Measurements from ENCODE around the gene FAM24B.

DNA sequence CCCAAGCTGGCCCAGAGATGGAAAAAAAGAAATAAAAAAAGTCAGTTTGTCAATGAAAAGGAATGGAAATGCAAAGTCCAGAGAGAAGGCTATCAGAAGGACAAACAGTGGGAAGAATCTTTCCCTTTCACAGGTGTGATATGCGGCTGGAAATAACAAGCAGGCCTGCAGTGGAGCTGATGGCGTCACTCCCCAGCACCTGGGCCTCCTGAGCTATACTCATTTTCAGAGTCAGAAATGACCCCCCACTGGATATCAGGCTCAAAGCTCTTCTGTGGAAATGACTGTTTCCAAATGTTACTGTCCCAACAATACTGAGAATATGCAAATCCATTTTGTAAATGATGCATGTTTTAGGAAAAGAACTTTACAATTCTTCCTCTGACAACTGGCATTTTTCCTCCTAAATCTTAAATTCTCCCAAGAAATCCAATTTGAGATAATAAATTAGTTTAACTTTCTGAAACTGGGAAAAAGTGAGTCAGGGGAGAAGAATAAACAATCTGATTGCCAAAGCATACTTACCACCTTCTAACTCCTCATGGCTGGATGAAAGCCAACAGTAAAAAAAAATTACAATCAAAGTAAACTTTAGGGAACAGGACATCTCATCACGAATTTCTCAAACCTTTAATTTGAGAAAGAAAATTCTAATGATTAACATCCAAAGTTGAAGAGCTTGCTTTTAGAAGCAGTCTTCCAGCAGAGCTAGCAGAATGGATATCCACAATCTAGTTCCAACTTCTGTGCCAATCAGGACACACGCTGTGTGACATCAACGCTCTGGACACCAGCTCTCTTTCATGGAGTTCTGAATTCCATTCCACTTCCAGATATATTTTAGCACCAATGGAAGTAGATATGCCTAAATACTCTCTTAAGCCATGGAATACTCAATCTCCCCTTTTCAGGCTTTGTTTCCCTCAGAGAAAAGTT lies 28.4 kb downstream of the FAM24B start:
- TF ChIP-seq, protein P1, sequence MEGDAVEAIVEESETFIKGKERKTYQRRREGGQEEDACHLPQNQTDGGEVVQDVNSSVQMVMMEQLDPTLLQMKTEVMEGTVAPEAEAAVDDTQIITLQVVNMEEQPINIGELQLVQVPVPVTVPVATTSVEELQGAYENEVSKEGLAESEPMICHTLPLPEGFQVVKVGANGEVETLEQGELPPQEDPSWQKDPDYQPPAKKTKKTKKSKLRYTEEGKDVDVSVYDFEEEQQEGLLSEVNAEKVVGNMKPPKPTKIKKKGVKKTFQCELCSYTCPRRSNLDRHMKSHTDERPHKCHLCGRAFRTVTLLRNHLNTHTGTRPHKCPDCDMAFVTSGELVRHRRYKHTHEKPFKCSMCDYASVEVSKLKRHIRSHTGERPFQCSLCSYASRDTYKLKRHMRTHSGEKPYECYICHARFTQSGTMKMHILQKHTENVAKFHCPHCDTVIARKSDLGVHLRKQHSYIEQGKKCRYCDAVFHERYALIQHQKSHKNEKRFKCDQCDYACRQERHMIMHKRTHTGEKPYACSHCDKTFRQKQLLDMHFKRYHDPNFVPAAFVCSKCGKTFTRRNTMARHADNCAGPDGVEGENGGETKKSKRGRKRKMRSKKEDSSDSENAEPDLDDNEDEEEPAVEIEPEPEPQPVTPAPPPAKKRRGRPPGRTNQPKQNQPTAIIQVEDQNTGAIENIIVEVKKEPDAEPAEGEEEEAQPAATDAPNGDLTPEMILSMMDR (IDR thresholded peaks at IDR 0.05), result no peak
- TF ChIP-seq POLR2A (IDR thresholded peaks at IDR 0.05) (no peak), POLR2AphosphoS5 (IDR thresholded peaks at IDR 0.05) (no peak)
